Esophagus squamous epithelium (tissue), 5 donors: ENCODE measurements around the gene CHSY3. TPM values are rescaled to one million over a fixed set of nuclear protein-coding genes. Genes with fewer than 3 reads are reported as not detected.

Experiments
- DNase-seq: peaks from one replicate; lab custom pipeline; 2025; lab: John Stamatoyannopoulos, UW
- H3K27ac ChIP-seq, 4 donors: fragments of 200-600 bp; sonication (generic); one replicate each; pipeline ENCODE4 v1.5.1; 2016 to 2019; ENCODE audit warnings: mild to moderate bottlenecking in 1 of 4
- H3K27me3 ChIP-seq, 4 donors: fragments of 200-600 bp; sonication (generic); 1 replicate in 3 of 4; 2 replicates in 1 of 4; pipeline versions ENCODE4 v1.5.1 to v1.6.0; 2017 to 2021; ENCODE audit warnings: antibody characterized with exemption in 1 of 4
- H3K36me3 ChIP-seq, 3 donors: fragments of 200-600 bp; sonication (generic); one replicate each; pipeline ENCODE4 v1.5.1; 2016 to 2019
- H3K4me1 ChIP-seq, 3 donors: fragments of 200-600 bp; sonication (generic); one replicate each; pipeline ENCODE4 v1.5.1; 2017 to 2019
- H3K4me3 ChIP-seq, 4 donors: fragments of 200-600 bp; sonication (generic); 1 replicate in 3 of 4; 2 replicates in 1 of 4; pipeline ENCODE4 v1.5.1; 2016 to 2019; ENCODE audit warnings: mild to moderate bottlenecking in 2 of 4, moderate library complexity in 1 of 4
- H3K9me3 ChIP-seq, 3 donors: fragments of 200-600 bp; sonication (generic); one replicate each; pipeline ENCODE4 v1.5.1; 2016 to 2019
- CTCF ChIP-seq, 6 experiments: fragments of 450-650 bp in 4 of 6; fragments of 200-600 bp in 2 of 6; sonication (generic) in 2 of 6; IDR thresholded peaks; one replicate each; pipeline ENCODE4 v1.5.1; 2016 to 2019; ENCODE audit warnings: antibody characterized with exemption in 6 of 6, mild to moderate bottlenecking in 4 of 6, moderate library complexity in 4 of 6
- POLR2A ChIP-seq, 4 donors: fragments of 450-650 bp; IDR thresholded peaks; one replicate each; pipeline ENCODE4 v1.6.1; 2017; ENCODE audit warnings: antibody characterized with exemption in 4 of 4, mild to moderate bottlenecking in 4 of 4, moderate library complexity in 3 of 4
- WGBS, 2 donors: methylation state at CpG; one replicate each; pipeline ENCODE4 v1.1.5; 2018; 5-methylcytosine and 5-hydroxymethylcytosine counted together
- intact Hi-C: fragments of 100-400 bp; cut with DNase I; formaldehyde crosslinking; loops from one replicate; pipeline ENCODE4 v1.15.0; 2022
- total RNA-seq, 4 donors: library from RNA; depleted of rRNA; stranded (reverse); fragments of >200 nt; gene quantifications; one replicate each; pipeline ENCODE4 v1.1.0, GENCODE V29; 2016
- donor health status: DM: yes; HTN: yes; CAD: no.

Gene CHSY3
- total RNA-seq, 4 donors from 2014 or later = 0.70 to 2.3 (median 1.3) TPM; not detected in 1

- H3K4me3 ChIP-seq = no peak overlapping the region
- intact Hi-C loops = no loop called here
- H3K36me3 ChIP-seq = no peaks in the 10 kb centered on the region
- H3K4me1 ChIP-seq = no peaks in the 10 kb centered on the region
- H3K9me3 ChIP-seq = peaks cover 0 to 6% (median 0%) of the 10 kb centered on the region in 3 donors
- H3K27ac ChIP-seq = no peak overlapping the region
- 52 to 63% methylated on average over 3 of the region's 3 CpGs for WGBS, 2 donors
- H3K27me3 ChIP-seq = no peaks in the 10 kb centered on the region
- TF ChIP-seq CTCF (IDR thresholded peaks at IDR 0.05) = no peak
- TF ChIP-seq POLR2A (IDR thresholded peaks at IDR 0.05) = no peak
- no peak for DNase-seq
Measured at GRCh38 chr5:130011986-130012385, 107.7 kb downstream of the CHSY3 start.

- H3K4me3 ChIP-seq = no peak overlapping the region
- TF ChIP-seq CTCF (IDR thresholded peaks at IDR 0.05) (no peak), POLR2A (IDR thresholded peaks at IDR 0.05) (no peak)
- H3K4me1 ChIP-seq = no peaks in the 10 kb centered on the region
- intact Hi-C loops = no loop called here
- H3K9me3 ChIP-seq = no peaks in the 10 kb centered on the region
- no peaks in the 10 kb centered on the region for H3K36me3 ChIP-seq
- H3K27me3 ChIP-seq = no peaks in the 10 kb centered on the region
- no peak for DNase-seq
- 54 to 57% methylated on average over 4 of the region's 4 CpGs for WGBS, 2 donors
- no peak overlapping the region for H3K27ac ChIP-seq
Measured at GRCh38 chr5:130017173-130017572, 112.9 kb downstream of the CHSY3 start.

- no peaks in the 10 kb centered on the region for H3K27me3 ChIP-seq
- no peaks in the 10 kb centered on the region for H3K9me3 ChIP-seq
- H3K27ac ChIP-seq = no peak overlapping the region
- 85 to 88% methylated on average over 6 to 8 of the region's 8 CpGs for WGBS, 2 donors
- H3K4me3 ChIP-seq = no peak overlapping the region
- no peak for DNase-seq
- intact Hi-C loops = no loop called here
- no peaks in the 10 kb centered on the region for H3K36me3 ChIP-seq
- no peaks in the 10 kb centered on the region for H3K4me1 ChIP-seq
- TF ChIP-seq POLR2A (IDR thresholded peaks at IDR 0.05) (no peak), CTCF (IDR thresholded peaks at IDR 0.05) (no peak)
Measured at GRCh38 chr5:130018641-130019040, 114.4 kb downstream of the CHSY3 start.

- no peak for DNase-seq
- intact Hi-C loops = no loop called here
- Histone ChIP-seq H3K4me3 (no peak overlapping the region), H3K27ac (no peak overlapping the region), H3K4me1 (no peaks in the 10 kb centered on the region), H3K27me3 (no peaks in the 10 kb centered on the region), H3K9me3 (no peaks in the 10 kb centered on the region), H3K36me3 (no peaks in the 10 kb centered on the region)
- TF ChIP-seq CTCF (IDR thresholded peaks at IDR 0.05) (no peak), POLR2A (IDR thresholded peaks at IDR 0.05) (no peak)
Measured at GRCh38 chr5:130021000-130021399, 116.7 kb downstream of the CHSY3 start.

GRCh38 chr5:130021876-130022275 lies 117.6 kb downstream of the CHSY3 start:
- intact Hi-C loops = no loop called here
- TF ChIP-seq CTCF (IDR thresholded peaks at IDR 0.05) (no peak), POLR2A (IDR thresholded peaks at IDR 0.05) (no peak)
- Histone ChIP-seq H3K27ac (no peak overlapping the region), H3K9me3 (no peaks in the 10 kb centered on the region), H3K27me3 (no peaks in the 10 kb centered on the region), H3K36me3 (no peaks in the 10 kb centered on the region), H3K4me3 (no peak overlapping the region), H3K4me1 (no peaks in the 10 kb centered on the region)
- WGBS, 2 donors = 92 to 93% methylated on average over 4 of the region's 4 CpGs
- DNase-seq = no peak
